ENCODE data around the gene CEMIP. TPM values are rescaled to one million over a fixed set of nuclear protein-coding genes. Genes with fewer than 3 reads are reported as not detected.
A peak's percentile ranks its signal among the peaks of the same experiment; 100 is the strongest.

The CEMIP gene
- polyA plus RNA-seq, 1 experiment = 221 TPM

- peak overlapping the region; percentile 11 for H3K27ac ChIP-seq (ENCODE audit: low read depth, low read length)
- H3K27me3 ChIP-seq (ENCODE audit: control insufficient read depth, insufficient read depth, low read length) = no peaks in the 10 kb centered on the region
- no peak overlapping the region for H3K4me3 ChIP-seq (ENCODE audit: low read depth, low read length)
- H3K9me3 ChIP-seq (ENCODE audit: control insufficient read depth, insufficient read depth, low read length) = no peaks in the 10 kb centered on the region; the same call in 1 of the 2 replicates
- no peak for TF ChIP-seq CTCF (IDR thresholded peaks at IDR 0.05; ENCODE audit: low read depth, low read length)
- ChIA-PET CTCF (no interaction called here), POLR2A (no interaction called here)
- DNase-seq (ENCODE audit: low read depth, low spot score) = no peak
Observed at GRCh38 chr15:80923668-80924067, 144.5 kb downstream of the CEMIP start.

GRCh38 chr15:80924278-80924677 lies 145.1 kb downstream of the CEMIP start:
- H3K4me3 ChIP-seq (ENCODE audit: low read depth, low read length) = no peak overlapping the region
- CTCF ChIA-PET = interaction anchor here (1.5 kb wide), 1 partner anchor 45 kb away, joined by 5 read pairs; no protein-coding TSS in a partner anchor
- H3K27me3 ChIP-seq (ENCODE audit: control insufficient read depth, insufficient read depth, low read length) = no peaks in the 10 kb centered on the region
- H3K9me3 ChIP-seq (ENCODE audit: control insufficient read depth, insufficient read depth, low read length) = no peaks in the 10 kb centered on the region; the same call in 1 of the 2 replicates
- POLR2A ChIA-PET = no interaction called here
- TF ChIP-seq CTCF (IDR thresholded peaks at IDR 0.05; ENCODE audit: low read depth, low read length) = no peak
- DNase-seq (ENCODE audit: low read depth, low spot score) = no peak
- peak overlapping the region; percentile 39 for H3K27ac ChIP-seq (ENCODE audit: low read depth, low read length)

GRCh38 chr15:80925597-80926059 lies 146.5 kb downstream of the CEMIP start:
- H3K9me3 ChIP-seq (ENCODE audit: control insufficient read depth, insufficient read depth, low read length) = no peaks in the 10 kb centered on the region; the same call in 1 of the 2 replicates
- CTCF ChIA-PET = interaction anchor here (0.9 to 1.5 kb wide), 2 partner anchors 44 to 470 kb away, joined by 3 to 5 read pairs; no protein-coding TSS in a partner anchor
- H3K27ac ChIP-seq (ENCODE audit: low read depth, low read length) = peak overlapping the region; percentile 39
- DNase-seq (ENCODE audit: low read depth, low spot score) = no peak
- H3K4me3 ChIP-seq (ENCODE audit: low read depth, low read length) = no peak overlapping the region
- POLR2A ChIA-PET = no interaction called here
- no peaks in the 10 kb centered on the region for H3K27me3 ChIP-seq (ENCODE audit: control insufficient read depth, insufficient read depth, low read length)
- TF ChIP-seq CTCF (IDR thresholded peaks at IDR 0.05; ENCODE audit: low read depth, low read length) = no peak

- CTCF ChIA-PET = no interaction called here
- H3K27ac ChIP-seq (ENCODE audit: low read depth, low read length) = no peak overlapping the region
- DNase-seq (ENCODE audit: low read depth, low spot score) = no peak
Observed at GRCh38 chr15:80926126-80926525, 147.0 kb downstream of the CEMIP start.

GRCh38 chr15:80929225-80929624 lies 150.1 kb downstream of the CEMIP start:
- peak; percentile 24 for DNase-seq (ENCODE audit: low read depth, low spot score)
- Histone ChIP-seq H3K4me3 (ENCODE audit: low read depth, low read length) (no peak overlapping the region), H3K9me3 (ENCODE audit: control insufficient read depth, insufficient read depth, low read length) (no peaks in the 10 kb centered on the region; the same call in 1 of the 2 replicates), H3K27ac (ENCODE audit: low read depth, low read length) (peak overlapping the region; percentile 61), H3K27me3 (ENCODE audit: control insufficient read depth, insufficient read depth, low read length) (no peaks in the 10 kb centered on the region)
- no peak for TF ChIP-seq CTCF (IDR thresholded peaks at IDR 0.05; ENCODE audit: low read depth, low read length)
- ChIA-PET POLR2A (no interaction called here), CTCF (no interaction called here)

More at GRCh38 chr15:80926126-80926525, 147.0 kb downstream of the CEMIP start:
- H3K9me3 ChIP-seq (ENCODE audit: control insufficient read depth, insufficient read depth, low read length) = no peaks in the 10 kb centered on the region; the same call in 1 of the 2 replicates
- no peak for TF ChIP-seq CTCF (IDR thresholded peaks at IDR 0.05; ENCODE audit: low read depth, low read length)
- H3K4me3 ChIP-seq (ENCODE audit: low read depth, low read length) = no peak overlapping the region
- no peaks in the 10 kb centered on the region for H3K27me3 ChIP-seq (ENCODE audit: control insufficient read depth, insufficient read depth, low read length)
- POLR2A ChIA-PET = no interaction called here
